ENCODE results near the gene CDK17.

The CDK17 gene

DNA sequence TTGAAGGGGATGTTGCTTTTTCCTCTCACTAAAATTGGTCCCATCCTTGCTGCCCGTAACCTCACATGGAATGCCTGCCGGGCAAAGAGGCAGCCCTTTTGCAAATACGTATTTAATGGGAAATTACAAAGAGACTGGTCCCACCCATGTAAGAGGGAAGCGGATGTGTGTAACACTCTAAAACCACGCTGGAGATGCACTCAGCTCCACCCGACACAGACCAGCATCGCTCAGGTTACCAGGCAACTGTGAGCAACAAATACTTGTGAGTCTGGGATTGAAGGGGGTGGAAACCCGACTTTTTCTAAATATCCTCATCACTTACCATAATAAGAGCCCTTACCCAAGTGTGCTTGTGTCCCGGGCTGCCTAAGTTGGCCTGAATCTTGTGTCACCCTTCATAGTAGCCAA, 158.4 kb downstream of the CDK17 start (continued):
- TF ChIP-seq, protein P1, sequence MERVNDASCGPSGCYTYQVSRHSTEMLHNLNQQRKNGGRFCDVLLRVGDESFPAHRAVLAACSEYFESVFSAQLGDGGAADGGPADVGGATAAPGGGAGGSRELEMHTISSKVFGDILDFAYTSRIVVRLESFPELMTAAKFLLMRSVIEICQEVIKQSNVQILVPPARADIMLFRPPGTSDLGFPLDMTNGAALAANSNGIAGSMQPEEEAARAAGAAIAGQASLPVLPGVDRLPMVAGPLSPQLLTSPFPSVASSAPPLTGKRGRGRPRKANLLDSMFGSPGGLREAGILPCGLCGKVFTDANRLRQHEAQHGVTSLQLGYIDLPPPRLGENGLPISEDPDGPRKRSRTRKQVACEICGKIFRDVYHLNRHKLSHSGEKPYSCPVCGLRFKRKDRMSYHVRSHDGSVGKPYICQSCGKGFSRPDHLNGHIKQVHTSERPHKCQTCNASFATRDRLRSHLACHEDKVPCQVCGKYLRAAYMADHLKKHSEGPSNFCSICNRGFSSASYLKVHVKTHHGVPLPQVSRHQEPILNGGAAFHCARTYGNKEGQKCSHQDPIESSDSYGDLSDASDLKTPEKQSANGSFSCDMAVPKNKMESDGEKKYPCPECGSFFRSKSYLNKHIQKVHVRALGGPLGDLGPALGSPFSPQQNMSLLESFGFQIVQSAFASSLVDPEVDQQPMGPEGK (CRISPR knock-in tag; IDR thresholded peaks at IDR 0.05; ENCODE audit: borderline replicate concordance) = no peak
- TF ChIP-seq ZFP3 (CRISPR knock-in tag; IDR thresholded peaks at IDR 0.05) (no peak), GLIS3 (CRISPR knock-in tag; IDR thresholded peaks at IDR 0.05) (no peak), ZNF565 (CRISPR knock-in tag; conservative IDR thresholded peaks at IDR 0.05; ENCODE audit: low read depth) (no peak), TCF4 (CRISPR knock-in tag; IDR thresholded peaks at IDR 0.05; ENCODE audit: borderline replicate concordance) (no peak), BACH2 (CRISPR knock-in tag; IDR thresholded peaks at IDR 0.05; ENCODE audit: borderline replicate concordance) (no peak)

- TF ChIP-seq OSR1 (CRISPR knock-in tag; IDR thresholded peaks at IDR 0.05) (no peak), BACH2 (CRISPR knock-in tag; IDR thresholded peaks at IDR 0.05; ENCODE audit: borderline replicate concordance) (no peak), ZNF8 (CRISPR knock-in tag; IDR thresholded peaks at IDR 0.05) (no peak), ZC3H10 (CRISPR knock-in tag; IDR thresholded peaks at IDR 0.05) (no peak), ZFP30 (CRISPR knock-in tag; IDR thresholded peaks at IDR 0.05) (no peak)
- TF ChIP-seq, protein P2, sequence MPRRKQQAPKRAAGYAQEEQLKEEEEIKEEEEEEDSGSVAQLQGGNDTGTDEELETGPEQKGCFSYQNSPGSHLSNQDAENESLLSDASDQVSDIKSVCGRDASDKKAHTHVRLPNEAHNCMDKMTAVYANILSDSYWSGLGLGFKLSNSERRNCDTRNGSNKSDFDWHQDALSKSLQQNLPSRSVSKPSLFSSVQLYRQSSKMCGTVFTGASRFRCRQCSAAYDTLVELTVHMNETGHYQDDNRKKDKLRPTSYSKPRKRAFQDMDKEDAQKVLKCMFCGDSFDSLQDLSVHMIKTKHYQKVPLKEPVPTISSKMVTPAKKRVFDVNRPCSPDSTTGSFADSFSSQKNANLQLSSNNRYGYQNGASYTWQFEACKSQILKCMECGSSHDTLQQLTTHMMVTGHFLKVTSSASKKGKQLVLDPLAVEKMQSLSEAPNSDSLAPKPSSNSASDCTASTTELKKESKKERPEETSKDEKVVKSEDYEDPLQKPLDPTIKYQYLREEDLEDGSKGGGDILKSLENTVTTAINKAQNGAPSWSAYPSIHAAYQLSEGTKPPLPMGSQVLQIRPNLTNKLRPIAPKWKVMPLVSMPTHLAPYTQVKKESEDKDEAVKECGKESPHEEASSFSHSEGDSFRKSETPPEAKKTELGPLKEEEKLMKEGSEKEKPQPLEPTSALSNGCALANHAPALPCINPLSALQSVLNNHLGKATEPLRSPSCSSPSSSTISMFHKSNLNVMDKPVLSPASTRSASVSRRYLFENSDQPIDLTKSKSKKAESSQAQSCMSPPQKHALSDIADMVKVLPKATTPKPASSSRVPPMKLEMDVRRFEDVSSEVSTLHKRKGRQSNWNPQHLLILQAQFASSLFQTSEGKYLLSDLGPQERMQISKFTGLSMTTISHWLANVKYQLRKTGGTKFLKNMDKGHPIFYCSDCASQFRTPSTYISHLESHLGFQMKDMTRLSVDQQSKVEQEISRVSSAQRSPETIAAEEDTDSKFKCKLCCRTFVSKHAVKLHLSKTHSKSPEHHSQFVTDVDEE (CRISPR knock-in tag; IDR thresholded peaks at IDR 0.05) = no peak
- ATAC-seq = no peak
Measured at GRCh38 chr12:96241431-96241830, 158.8 kb downstream of the CDK17 start.

GRCh38 chr12:96240656-96241055, 159.6 kb downstream of the CDK17 start:
- TF ChIP-seq GLIS3 (CRISPR knock-in tag; IDR thresholded peaks at IDR 0.05) (no peak), OSR1 (CRISPR knock-in tag; IDR thresholded peaks at IDR 0.05) (no peak), ZNF565 (CRISPR knock-in tag; conservative IDR thresholded peaks at IDR 0.05; ENCODE audit: low read depth) (no peak), ZNF8 (CRISPR knock-in tag; IDR thresholded peaks at IDR 0.05) (no peak), SNAI2 (CRISPR knock-in tag; IDR thresholded peaks at IDR 0.05) (no peak), ZFP3 (CRISPR knock-in tag; IDR thresholded peaks at IDR 0.05) (no peak), BACH2 (CRISPR knock-in tag; IDR thresholded peaks at IDR 0.05; ENCODE audit: borderline replicate concordance) (no peak), ESRRG (CRISPR knock-in tag; IDR thresholded peaks at IDR 0.05) (no peak), ZC3H10 (CRISPR knock-in tag; IDR thresholded peaks at IDR 0.05) (no peak), TCF4 (CRISPR knock-in tag; IDR thresholded peaks at IDR 0.05; ENCODE audit: borderline replicate concordance) (no peak; the same call in 1 of the 2 replicates), PPARA (CRISPR knock-in tag; IDR thresholded peaks at IDR 0.05; ENCODE audit: borderline replicate concordance) (no peak), TOX (CRISPR knock-in tag; IDR thresholded peaks at IDR 0.05; ENCODE audit: borderline replicate concordance) (no peak), ZFP30 (CRISPR knock-in tag; IDR thresholded peaks at IDR 0.05) (no peak), ARNTL (CRISPR knock-in tag; IDR thresholded peaks at IDR 0.05; ENCODE audit: borderline replicate concordance, low read depth) (no peak), ISL1 (CRISPR knock-in tag; IDR thresholded peaks at IDR 0.05) (no peak)
- TF ChIP-seq, protein P1 (CRISPR knock-in tag; IDR thresholded peaks at IDR 0.05; ENCODE audit: borderline replicate concordance) = no peak
- TF ChIP-seq, protein P3, sequence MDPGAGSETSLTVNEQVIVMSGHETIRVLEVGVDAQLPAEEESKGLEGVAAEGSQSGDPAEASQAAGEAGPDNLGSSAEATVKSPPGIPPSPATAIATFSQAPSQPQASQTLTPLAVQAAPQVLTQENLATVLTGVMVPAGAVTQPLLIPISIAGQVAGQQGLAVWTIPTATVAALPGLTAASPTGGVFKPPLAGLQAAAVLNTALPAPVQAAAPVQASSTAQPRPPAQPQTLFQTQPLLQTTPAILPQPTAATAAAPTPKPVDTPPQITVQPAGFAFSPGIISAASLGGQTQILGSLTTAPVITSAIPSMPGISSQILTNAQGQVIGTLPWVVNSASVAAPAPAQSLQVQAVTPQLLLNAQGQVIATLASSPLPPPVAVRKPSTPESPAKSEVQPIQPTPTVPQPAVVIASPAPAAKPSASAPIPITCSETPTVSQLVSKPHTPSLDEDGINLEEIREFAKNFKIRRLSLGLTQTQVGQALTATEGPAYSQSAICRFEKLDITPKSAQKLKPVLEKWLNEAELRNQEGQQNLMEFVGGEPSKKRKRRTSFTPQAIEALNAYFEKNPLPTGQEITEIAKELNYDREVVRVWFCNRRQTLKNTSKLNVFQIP (CRISPR knock-in tag; IDR thresholded peaks at IDR 0.05; ENCODE audit: borderline replicate concordance, low read depth) = no peak
- no peak for ATAC-seq
